GOT3 (cell line): Measurements from ENCODE around the gene CELF2.

ENCODE experiments used
- DNase-seq: peaks from one replicate; lab custom pipeline; 2025; ENCODE audit warnings: mixed read lengths; lab: John Stamatoyannopoulos, UW

The CELF2 gene

GRCh38 chr10:11134411-11134810, 116.7 kb downstream of the CELF2 start:
- no peak for DNase-seq

- DNase-seq: no peak
These were observed 118.0 kb downstream of the CELF2 start for GRCh38 chr10:11135709-11136108.

- no peak for DNase-seq
These were observed 120.8 kb downstream of the CELF2 start for GRCh38 chr10:11138314-11139033.

- no peak for DNase-seq
These were observed 123.3 kb downstream of the CELF2 start for GRCh38 chr10:11140963-11141362.

- DNase-seq: no peak
These were observed 124.0 kb downstream of the CELF2 start for GRCh38 chr10:11141571-11142091.

- DNase-seq: no peak
These were observed 125.1 kb downstream of the CELF2 start for GRCh38 chr10:11142777-11143176.

- no peak for DNase-seq
These were observed 125.6 kb downstream of the CELF2 start for GRCh38 chr10:11143242-11143641.

- DNase-seq: no peak
These were observed 127.2 kb downstream of the CELF2 start for GRCh38 chr10:11144626-11145494.

- no peak for DNase-seq
These were observed 127.8 kb downstream of the CELF2 start for GRCh38 chr10:11145495-11145855.

- DNase-seq: no peak
These were observed 128.9 kb downstream of the CELF2 start for GRCh38 chr10:11146402-11147171.

GRCh38 chr10:11147722-11148121, 130.1 kb downstream of the CELF2 start:
- no peak for DNase-seq

GRCh38 chr10:11148142-11149028, 130.7 kb downstream of the CELF2 start:
- no peak for DNase-seq

GRCh38 chr10:11149807-11150141, 132.1 kb downstream of the CELF2 start:
- DNase-seq: no peak

GRCh38 chr10:11150231-11150731, 132.6 kb downstream of the CELF2 start:
- DNase-seq: no peak

GRCh38 chr10:11150879-11151415, 133.3 kb downstream of the CELF2 start:
- no peak for DNase-seq

GRCh38 chr10:11152801-11153200, 135.1 kb downstream of the CELF2 start:
- DNase-seq: no peak

GRCh38 chr10:11153245-11153644, 135.6 kb downstream of the CELF2 start:
- DNase-seq: no peak

GRCh38 chr10:11153766-11154165, 136.1 kb downstream of the CELF2 start:
- DNase-seq: no peak

- no peak for DNase-seq
These were observed 136.7 kb downstream of the CELF2 start for GRCh38 chr10:11154333-11154732.

- no peak for DNase-seq
These were observed 137.3 kb downstream of the CELF2 start for GRCh38 chr10:11154849-11155498.
